ENCODE measurements around the gene VPS8. TPM values are rescaled to one million over a fixed set of nuclear protein-coding genes. Genes with fewer than 3 reads are reported as not detected.

VPS8 gene
- total RNA-seq, 1 experiment from 2014 or later, result 33.8 TPM

DNA sequence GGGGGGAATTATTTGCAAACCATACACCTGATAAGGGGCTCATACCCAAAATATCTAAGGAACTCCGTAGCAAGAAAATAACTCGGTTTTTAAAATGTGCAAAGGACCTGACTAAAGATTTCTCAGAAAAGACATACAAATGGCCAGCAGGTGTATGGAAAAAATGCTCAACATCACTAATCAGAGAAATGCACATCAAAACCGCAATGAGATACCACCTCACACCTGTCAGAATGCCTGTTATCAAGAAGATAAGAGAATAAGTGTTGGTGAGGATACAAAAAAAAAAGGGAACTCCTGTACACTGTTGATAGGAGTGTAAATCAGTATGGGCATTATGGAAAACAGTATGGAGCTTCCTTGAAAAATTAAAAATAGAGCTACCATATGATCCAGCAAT, 251.5 kb downstream of the VPS8 start:
- peaks cover 8% of the 10 kb centered on the region for H3K9me3 Mint-ChIP-seq (ENCODE audit: unreplicated experiment)
- TF ChIP-seq, protein P1, sequence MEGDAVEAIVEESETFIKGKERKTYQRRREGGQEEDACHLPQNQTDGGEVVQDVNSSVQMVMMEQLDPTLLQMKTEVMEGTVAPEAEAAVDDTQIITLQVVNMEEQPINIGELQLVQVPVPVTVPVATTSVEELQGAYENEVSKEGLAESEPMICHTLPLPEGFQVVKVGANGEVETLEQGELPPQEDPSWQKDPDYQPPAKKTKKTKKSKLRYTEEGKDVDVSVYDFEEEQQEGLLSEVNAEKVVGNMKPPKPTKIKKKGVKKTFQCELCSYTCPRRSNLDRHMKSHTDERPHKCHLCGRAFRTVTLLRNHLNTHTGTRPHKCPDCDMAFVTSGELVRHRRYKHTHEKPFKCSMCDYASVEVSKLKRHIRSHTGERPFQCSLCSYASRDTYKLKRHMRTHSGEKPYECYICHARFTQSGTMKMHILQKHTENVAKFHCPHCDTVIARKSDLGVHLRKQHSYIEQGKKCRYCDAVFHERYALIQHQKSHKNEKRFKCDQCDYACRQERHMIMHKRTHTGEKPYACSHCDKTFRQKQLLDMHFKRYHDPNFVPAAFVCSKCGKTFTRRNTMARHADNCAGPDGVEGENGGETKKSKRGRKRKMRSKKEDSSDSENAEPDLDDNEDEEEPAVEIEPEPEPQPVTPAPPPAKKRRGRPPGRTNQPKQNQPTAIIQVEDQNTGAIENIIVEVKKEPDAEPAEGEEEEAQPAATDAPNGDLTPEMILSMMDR (IDR thresholded peaks at IDR 0.05; ENCODE audit: unreplicated experiment), result no peak
- intact Hi-C loops (cut with micrococcal nuclease), result no loop called here
- CTCF ChIA-PET, result no interaction called here
- H3K27ac Mint-ChIP-seq (ENCODE audit: low read depth, unreplicated experiment), result no peak overlapping the region
- no peak for DNase-seq (ENCODE audit: unreplicated experiment)
- H3K36me3 Mint-ChIP-seq (ENCODE audit: insufficient read depth, unreplicated experiment), result peaks cover 4% of the 10 kb centered on the region
- H3K4me1 Mint-ChIP-seq (ENCODE audit: insufficient read depth, unreplicated experiment), result no peaks in the 10 kb centered on the region
- H3K27me3 Mint-ChIP-seq (ENCODE audit: insufficient read depth, unreplicated experiment), result no peaks in the 10 kb centered on the region
- BruUV-seq (replicated peaks), result no TSS peak
- H3K4me3 Mint-ChIP-seq (ENCODE audit: unreplicated experiment), result no peak overlapping the region
- POLR2A ChIA-PET, result no interaction called here

GRCh38 chr3:185065059-185065458, 253.1 kb downstream of the VPS8 start:
- ChIA-PET CTCF (interaction anchor here (0.8 kb wide), 1 partner anchor 50 kb away, joined by 3 read pairs; no protein-coding TSS in a partner anchor), POLR2A (no interaction called here)
- TF ChIP-seq, protein P1 (IDR thresholded peaks at IDR 0.05; ENCODE audit: unreplicated experiment), result no peak
- Mint-ChIP-seq H3K27ac (ENCODE audit: low read depth, unreplicated experiment) (no peak overlapping the region), H3K9me3 (ENCODE audit: unreplicated experiment) (peaks cover 3% of the 10 kb centered on the region), H3K36me3 (ENCODE audit: insufficient read depth, unreplicated experiment) (no peaks in the 10 kb centered on the region), H3K4me3 (ENCODE audit: unreplicated experiment) (no peak overlapping the region), H3K4me1 (ENCODE audit: insufficient read depth, unreplicated experiment) (no peaks in the 10 kb centered on the region), H3K27me3 (ENCODE audit: insufficient read depth, unreplicated experiment) (no peaks in the 10 kb centered on the region)
- BruUV-seq (replicated peaks), result no TSS peak
- intact Hi-C loops (cut with micrococcal nuclease), result no loop called here
- DNase-seq (ENCODE audit: unreplicated experiment), result no peak

GRCh38 chr3:185066251-185066650, 254.3 kb downstream of the VPS8 start:
- ChIA-PET CTCF (no interaction called here), POLR2A (interaction anchor here (0.8 kb wide), 1 partner anchor 10 kb away, joined by 3 read pairs; no protein-coding TSS in a partner anchor)
- TF ChIP-seq, protein P1 (IDR thresholded peaks at IDR 0.05; ENCODE audit: unreplicated experiment), result no peak
- Mint-ChIP-seq H3K4me3 (ENCODE audit: unreplicated experiment) (no peak overlapping the region), H3K27ac (ENCODE audit: low read depth, unreplicated experiment) (no peak overlapping the region), H3K27me3 (ENCODE audit: insufficient read depth, unreplicated experiment) (no peaks in the 10 kb centered on the region), H3K36me3 (ENCODE audit: insufficient read depth, unreplicated experiment) (no peaks in the 10 kb centered on the region), H3K4me1 (ENCODE audit: insufficient read depth, unreplicated experiment) (no peaks in the 10 kb centered on the region), H3K9me3 (ENCODE audit: unreplicated experiment) (no peaks in the 10 kb centered on the region)
- BruUV-seq (replicated peaks), result no TSS peak
- no peak for DNase-seq (ENCODE audit: unreplicated experiment)
- intact Hi-C loops (cut with micrococcal nuclease), result no loop called here

DNA sequence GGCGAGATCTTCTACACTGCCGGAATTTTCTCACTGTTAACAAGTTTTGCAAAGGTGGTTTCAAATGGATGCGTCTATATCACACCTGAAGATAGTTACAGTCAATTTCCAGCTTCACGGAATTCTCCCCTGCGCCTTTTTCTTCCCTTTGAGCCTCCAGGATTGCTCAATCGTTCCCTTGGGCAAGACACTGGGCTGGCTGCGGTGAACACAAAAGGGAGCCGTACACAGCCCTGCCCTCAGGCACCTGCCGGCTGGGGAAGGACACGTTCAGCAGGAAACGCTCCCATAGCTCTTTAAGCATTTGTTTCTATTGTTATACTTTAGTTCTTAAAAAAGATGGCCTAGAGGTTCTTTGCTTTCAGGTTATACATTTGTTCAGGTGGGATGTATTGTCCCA, 255.2 kb downstream of the VPS8 start:
- Mint-ChIP-seq H3K9me3 (ENCODE audit: unreplicated experiment) (no peaks in the 10 kb centered on the region), H3K36me3 (ENCODE audit: insufficient read depth, unreplicated experiment) (no peaks in the 10 kb centered on the region), H3K27ac (ENCODE audit: low read depth, unreplicated experiment) (no peak overlapping the region), H3K4me1 (ENCODE audit: insufficient read depth, unreplicated experiment) (no peaks in the 10 kb centered on the region), H3K27me3 (ENCODE audit: insufficient read depth, unreplicated experiment) (no peaks in the 10 kb centered on the region), H3K4me3 (ENCODE audit: unreplicated experiment) (no peak overlapping the region)
- TF ChIP-seq, protein P1 (IDR thresholded peaks at IDR 0.05; ENCODE audit: unreplicated experiment), result no peak
- ChIA-PET POLR2A (interaction anchor here (0.8 kb wide), 1 partner anchor 11 kb away, joined by 3 read pairs; no protein-coding TSS in a partner anchor), CTCF (interaction anchor here (0.6 to 0.7 kb wide), 2 partner anchors 80 to 122 kb away, joined by 3 read pairs; no protein-coding TSS in a partner anchor)
- intact Hi-C loops (cut with micrococcal nuclease), result no loop called here
- peak; percentile 13 for DNase-seq (ENCODE audit: unreplicated experiment)
- BruUV-seq (replicated peaks), result no TSS peak
